GM21367 (cell line): ENCODE data around the gene MEF2C.
"Not testable (repeated sequence)": the region's sequence is repeated elsewhere in the genome, so short reads cannot be mapped to it uniquely, and the experiment has no call there.

Experiments
- ATAC-seq: cut with Tn5 transposase; IDR thresholded peaks from one replicate; pipeline ENCODE4 v1.9.1; 2021; ENCODE audit not compliant: unreplicated experiment

MEF2C gene

DNA sequence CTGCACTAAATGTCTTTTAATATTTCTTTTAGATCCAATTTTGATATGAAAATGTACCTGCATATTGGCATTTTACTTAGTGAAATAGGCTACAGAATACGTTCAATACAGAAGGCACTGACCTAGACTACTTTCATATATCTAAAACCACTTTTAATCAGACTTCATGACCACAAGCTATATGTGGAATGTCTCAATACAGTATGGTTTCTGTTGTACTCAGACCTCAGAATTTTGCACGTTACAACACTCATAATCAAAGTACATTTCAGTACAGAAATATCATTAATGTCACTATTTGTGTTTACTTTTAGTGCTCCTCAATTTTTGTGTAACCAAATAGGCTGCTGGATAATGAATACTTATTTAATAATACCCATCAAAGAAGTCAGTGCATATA, 74.8 kb downstream of the MEF2C start:
- peak; percentile 57 for ATAC-seq

DNA sequence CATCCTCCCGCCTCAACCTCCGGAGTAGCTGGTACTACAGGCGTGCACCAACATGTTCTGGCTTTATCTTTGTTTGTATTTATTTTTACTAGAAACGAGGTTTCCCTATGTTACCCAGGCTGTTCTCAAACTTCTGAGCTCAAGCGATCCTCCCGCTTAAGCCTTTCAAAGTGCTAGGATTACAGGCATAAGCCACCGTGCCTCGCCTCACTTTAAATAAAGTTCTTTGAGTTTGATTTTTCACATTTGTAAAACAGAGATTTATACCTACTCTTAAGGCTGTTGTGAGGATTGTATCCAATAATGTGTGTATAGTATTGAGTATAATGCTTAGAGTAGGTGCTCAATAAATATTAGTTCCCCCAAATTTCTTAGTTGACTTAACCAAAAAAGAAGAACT, 75.7 kb downstream of the MEF2C start:
- no peak for ATAC-seq

- no peak for ATAC-seq
These were observed 76.6 kb downstream of the MEF2C start for GRCh38 chr5:88806338-88806737.

- no peak for ATAC-seq
These were observed 77.7 kb downstream of the MEF2C start for GRCh38 chr5:88805151-88805784.

DNA sequence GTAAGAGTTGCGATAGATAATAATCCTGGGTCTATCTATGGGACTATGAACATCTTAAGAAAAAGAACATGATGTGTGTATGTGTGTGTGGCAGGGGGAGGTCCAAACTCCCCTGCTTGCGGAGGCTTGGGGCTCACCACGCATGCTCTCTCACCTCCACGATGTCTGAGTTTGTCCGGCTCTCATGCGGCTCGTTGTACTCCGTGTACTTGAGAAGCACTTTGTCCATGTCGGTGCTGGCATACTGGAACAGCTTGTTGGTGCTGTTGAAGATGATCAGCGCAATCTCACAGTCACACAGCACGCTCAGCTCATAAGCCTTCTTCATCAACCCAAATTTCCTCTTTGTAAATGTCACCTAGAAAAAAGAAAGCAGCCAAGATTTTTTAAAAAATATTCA, 78.5 kb downstream of the MEF2C start:
- no peak for ATAC-seq

DNA sequence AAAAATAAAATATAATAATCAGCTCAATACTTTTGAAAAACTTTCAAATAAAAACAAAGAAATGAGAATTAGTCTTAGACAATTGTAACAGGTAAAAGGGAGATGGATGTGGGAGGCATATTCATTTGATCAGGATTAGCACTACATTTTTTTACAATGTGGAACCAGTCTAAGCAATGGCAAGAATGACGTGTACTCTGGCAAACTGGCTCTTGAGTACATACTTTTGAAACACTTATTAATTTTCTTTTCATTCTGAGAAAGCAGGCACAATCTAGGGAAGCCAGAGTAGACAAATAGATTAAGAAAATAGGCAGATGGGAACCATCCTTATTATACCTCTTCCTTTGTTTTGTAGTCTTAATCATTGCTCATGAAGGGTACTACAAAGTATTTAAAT, 79.7 kb downstream of the MEF2C start:
- ATAC-seq, result no peak

DNA sequence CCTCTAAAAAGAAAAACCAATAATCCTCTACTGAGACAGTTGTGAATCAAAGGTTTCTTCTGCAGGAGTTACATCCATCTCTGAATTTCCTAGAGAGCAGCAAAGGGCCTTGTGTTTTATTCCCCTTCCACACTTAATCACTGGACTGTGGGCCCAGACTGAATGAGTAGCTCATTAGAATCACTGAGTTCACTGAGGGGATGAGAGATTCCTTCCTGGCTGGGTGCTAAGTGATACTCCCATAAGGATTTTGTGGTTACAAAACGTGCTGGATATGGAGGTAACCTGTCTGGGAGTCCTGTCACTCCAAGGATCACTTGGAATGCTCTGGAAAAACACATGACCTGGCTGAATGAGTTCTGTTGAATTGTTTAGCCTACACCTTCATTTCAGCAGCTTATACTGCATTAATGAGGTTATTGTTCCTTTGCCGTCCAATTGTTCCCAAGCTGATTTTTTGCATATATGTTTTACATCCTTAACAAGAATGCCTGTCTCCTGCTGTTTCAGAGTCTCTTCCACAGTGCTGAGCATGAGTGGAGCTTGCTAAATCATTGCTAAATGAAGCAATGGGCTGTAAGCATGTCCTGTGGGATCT, 82.9 kb downstream of the MEF2C start:
- ATAC-seq, result no peak

GRCh38 chr5:88798933-88799332, 84.1 kb downstream of the MEF2C start:
- not testable (repeated sequence) for ATAC-seq

DNA sequence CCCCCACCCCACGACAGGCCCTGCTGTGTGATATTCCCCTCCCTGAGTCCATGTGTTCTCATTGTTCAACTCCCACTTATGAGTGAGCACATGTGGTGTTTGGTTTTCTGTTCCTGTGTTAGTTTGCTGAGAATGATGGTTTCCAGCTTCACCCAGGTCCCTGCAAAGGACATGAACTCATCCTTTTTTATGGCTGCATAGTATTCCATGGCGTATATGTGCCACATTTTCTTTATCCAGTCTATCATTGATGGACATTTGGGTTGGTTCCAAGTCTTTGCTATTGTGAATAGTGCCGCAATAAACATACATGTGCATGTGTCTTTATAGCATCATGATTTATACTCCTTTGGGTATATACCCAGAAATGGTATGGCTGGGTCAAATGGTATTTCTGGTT, 89.2 kb downstream of the MEF2C start:
- ATAC-seq, result not testable (repeated sequence)

- ATAC-seq, result peak; percentile 63
These were observed 90.7 kb downstream of the MEF2C start for GRCh38 chr5:88792144-88792840.

- ATAC-seq, result no peak
These were observed 95.1 kb downstream of the MEF2C start for GRCh38 chr5:88787856-88788255.

- no peak for ATAC-seq
These were observed 96.2 kb downstream of the MEF2C start for GRCh38 chr5:88786789-88787188.

DNA sequence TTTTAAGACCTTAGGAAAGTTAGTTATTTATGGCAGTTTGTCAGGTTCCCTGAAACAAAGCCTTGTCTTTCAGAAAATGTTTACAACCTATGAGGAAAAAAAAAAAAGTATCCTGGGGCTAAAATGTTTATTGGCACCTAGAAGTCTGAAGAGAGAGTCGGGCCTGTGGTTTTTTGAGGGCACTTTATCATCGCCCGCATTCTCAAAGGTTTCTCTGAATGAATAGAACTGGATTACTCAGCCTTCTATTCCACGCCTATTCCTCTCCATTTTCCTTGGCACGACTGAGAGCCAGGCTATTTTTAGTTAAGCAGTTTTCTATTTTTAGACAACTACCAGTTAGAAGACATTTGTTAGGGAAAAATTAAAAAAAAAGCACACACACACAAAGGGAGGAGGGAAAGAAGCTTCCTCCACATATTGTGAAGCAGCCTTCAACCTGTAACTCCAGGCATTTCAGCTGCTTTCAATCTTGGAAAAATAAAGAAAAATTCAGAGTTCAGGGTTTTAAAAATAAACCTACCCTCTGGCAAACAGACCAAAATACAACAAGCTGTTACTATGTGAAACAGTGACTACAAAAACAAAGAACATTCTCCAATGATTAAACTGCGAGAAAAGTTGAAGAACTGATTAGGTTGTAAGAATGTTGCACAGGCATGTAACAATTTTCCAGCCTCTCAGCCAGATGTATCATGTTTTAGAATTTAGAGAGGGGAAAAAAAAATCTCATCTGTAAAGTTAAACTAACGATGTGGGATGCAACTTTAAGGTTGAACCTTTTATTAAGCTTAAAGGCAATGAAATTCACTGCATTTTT, 97.0 kb downstream of the MEF2C start:
- peak; percentile 65 for ATAC-seq

DNA sequence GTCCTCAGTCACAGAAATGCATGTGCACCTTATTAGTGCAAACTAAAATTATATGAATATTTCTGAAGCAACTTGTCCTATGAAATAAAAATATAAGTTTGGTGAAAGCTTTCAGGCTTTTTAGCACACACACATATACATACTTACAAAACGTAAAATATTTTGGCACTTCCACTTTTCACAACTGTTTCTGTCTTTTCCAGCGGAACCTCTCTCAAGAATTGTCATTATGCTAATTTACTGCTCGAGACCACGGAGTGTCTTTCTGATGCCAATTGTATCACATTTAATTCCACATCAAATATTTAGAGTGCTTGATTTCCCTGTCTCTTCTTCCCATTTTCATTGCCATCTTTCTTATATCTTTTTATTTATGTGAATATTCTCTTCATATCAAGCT, 100.4 kb downstream of the MEF2C start:
- no peak for ATAC-seq

- ATAC-seq, result no peak
These were observed 102.2 kb downstream of the MEF2C start for GRCh38 chr5:88780736-88781135.

- no peak for ATAC-seq
These were observed 104.2 kb downstream of the MEF2C start for GRCh38 chr5:88778736-88779135.

DNA sequence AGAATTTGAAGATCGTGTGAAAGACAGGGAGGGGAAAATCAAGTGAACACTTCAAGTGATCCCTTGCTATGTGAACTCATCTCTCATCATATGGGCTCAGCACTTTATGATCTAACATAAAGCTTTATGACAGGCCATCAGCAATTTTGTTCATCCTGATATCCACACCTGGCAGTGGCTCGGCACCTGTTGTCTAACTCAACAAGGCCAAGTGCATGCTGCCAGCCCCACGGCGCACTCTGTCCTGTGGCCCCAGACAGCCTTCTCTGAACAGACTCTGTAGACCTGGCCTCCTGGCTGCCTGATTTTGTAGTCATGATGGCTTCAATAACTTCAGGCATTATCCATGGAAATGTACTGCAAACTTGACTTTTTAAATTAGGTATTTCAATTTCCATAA, 106.3 kb downstream of the MEF2C start:
- ATAC-seq, result no peak

DNA sequence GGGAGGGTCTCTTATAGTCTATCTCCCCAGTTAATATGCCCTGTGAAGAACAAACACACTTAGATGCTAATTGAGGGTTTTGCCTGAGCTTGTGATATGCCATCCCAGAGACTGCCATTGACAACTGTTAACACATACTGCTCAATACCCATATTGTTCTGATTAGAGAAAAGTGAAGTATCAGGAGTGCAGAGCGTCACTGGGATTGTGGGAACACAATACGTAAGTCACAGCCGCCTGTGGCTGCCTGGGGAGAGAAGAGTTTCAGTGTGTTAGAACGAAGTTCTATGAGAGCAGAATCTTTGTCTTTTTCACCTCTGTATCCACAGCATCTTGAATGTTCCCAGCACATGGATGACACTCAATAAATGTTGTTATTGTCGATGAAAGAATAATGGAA, 110.2 kb downstream of the MEF2C start:
- ATAC-seq, result no peak

GRCh38 chr5:88772047-88772446, 110.9 kb downstream of the MEF2C start:
- no peak for ATAC-seq

- no peak for ATAC-seq
These were observed 112.4 kb downstream of the MEF2C start for GRCh38 chr5:88770276-88771257.
